Measurements from ENCODE around the gene PROX2. TPM values are rescaled to one million over a fixed set of nuclear protein-coding genes. Genes with fewer than 3 reads are reported as not detected.

Gene PROX2
- total RNA-seq, 1 donor from 2014 or later, result 0.05 TPM

DNA sequence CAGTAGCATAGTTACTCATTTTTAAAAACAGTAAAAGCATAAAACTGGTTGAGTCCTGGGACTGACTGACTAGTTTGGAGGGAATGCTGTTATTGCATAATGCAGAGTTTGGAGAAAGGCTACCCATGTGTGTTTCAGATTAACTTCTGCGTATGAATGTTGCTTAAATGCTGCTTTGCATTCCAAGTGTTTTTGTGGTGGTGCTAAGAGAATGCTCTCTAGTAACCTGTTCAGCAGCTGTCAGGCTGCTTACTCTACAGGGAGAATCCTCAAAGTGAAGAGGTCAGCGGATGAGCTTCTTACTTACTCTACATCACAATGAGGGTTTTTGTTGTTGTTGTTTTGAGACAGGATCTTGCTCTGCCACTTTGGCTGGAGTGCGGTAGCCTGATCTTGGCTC is 10.1 kb upstream of the PROX2 start:
- Mint-ChIP-seq H3K4me3 (ENCODE audit: low read depth) (no peak overlapping the region), H3K27ac (no peak overlapping the region), H3K36me3 (ENCODE audit: low read depth) (peaks cover 70% of the 10 kb centered on the region), H3K9me3 (no peaks in the 10 kb centered on the region), H3K27me3 (ENCODE audit: low read depth) (no peaks in the 10 kb centered on the region), H3K4me1 (ENCODE audit: low read depth) (peaks cover 45% of the 10 kb centered on the region)
- intact Hi-C loops (cut with micrococcal nuclease), result no loop called here
- no peak for DNase-seq (ENCODE audit: low spot score)

DNA sequence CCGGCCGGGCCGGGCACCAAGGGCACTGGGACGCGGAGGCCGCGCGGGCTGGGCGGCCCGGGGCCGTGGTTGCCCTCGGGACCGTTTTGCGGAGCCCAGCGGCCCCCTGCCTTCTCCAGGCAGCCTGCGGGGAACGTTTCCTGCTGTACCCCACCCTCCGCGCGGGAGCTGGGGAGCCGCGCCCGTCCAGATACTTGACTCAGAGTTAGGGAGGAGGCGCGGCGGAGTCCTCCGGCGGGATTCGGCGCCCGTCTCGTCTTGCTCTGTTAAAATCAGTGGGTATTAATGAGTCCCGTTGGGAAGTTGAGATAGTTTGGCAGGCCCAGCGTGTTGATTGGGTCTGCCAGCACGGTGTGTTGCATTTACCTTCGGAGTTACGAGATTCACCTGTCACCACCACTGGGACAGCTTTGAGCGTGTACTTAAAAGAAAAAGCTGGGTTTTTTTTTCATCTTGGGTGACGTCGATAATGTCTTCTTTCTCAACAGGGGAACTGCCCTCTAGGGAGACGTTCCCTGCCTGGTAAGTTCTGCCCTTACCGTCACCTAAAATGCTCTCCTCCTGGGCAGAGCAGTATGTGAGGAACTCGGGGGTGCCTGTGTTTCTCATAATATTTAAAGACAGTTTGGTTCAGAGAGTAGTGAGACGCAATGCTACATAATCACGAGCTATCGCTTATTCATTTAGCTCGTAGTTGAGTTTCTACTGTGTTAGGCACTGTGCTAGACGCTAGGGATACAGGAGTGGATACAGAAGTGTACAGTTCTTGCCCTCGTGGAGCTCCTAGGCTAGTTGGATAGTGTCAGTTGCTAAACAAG is 6.4 kb upstream of the PROX2 start:
- Mint-ChIP-seq H3K27me3 (ENCODE audit: low read depth) (no peaks in the 10 kb centered on the region), H3K27ac (peak overlapping the region; percentile 97), H3K36me3 (ENCODE audit: low read depth) (peaks cover 39% of the 10 kb centered on the region), H3K4me3 (ENCODE audit: low read depth) (peak overlapping the region; percentile 100), H3K4me1 (ENCODE audit: low read depth) (peaks cover 43% of the 10 kb centered on the region), H3K9me3 (no peaks in the 10 kb centered on the region)
- intact Hi-C loops (cut with micrococcal nuclease), result loop anchor here (5.0 kb wide), 1 partner anchor 40 kb away; no protein-coding TSS in a partner anchor
- no peak for DNase-seq (ENCODE audit: low spot score)

DNA sequence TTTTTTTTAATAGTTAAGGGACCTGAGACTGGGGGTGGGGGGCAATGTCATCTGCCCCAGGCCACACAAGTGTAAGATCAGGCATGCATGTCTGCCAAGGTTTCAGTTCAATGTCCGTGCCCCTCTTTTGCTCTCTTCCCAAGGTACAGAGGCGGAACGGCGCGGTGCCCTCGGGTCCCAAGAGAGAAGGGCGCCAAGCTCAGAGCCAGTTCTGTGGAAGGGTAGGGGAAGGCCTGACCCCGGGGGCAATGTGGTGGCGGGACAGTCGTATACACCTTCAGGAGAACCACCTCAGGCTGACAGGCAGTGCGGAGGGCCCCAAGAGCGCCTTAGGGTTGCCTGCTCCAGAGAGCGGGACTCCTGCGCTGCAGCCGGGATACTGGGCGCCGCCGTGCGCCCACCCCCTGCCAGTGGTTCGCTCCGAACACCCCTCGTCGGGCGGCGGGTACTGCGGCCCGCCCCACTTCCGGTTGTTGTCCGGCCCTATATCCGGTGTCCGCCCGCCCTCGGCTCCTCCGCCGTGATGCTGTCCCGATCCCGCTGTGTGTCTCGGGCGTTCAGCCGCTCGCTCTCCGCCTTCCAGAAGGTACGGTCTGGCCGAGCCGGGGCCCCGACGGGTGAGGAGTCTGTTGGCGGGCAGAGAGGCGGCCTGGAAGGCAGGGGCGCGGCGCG is 5.6 kb upstream of the PROX2 start, which contains the start of gene DLST:
Gene DLST, plus strand, starts transcription at position 486 of the 672 bp plus-strand sequence. Its CDS starts 38 bp downstream, at position 524.
- peak within 1 kb of the TSS; percentile 100 for H3K4me3 Mint-ChIP-seq (ENCODE audit: low read depth)
- intact Hi-C loops (cut with micrococcal nuclease), result loop anchor here (2.0 to 5.0 kb wide), 2 partner anchors 15 to 39 kb away; no protein-coding TSS in a partner anchor
- no peaks in the 10 kb centered on the region for H3K27me3 Mint-ChIP-seq (ENCODE audit: low read depth)
- H3K9me3 Mint-ChIP-seq, result no peaks in the 10 kb centered on the region
- H3K36me3 Mint-ChIP-seq (ENCODE audit: low read depth), result peaks cover 39% of the 10 kb centered on the region
- DNase-seq (ENCODE audit: low spot score), result peak; percentile 84
- H3K4me1 Mint-ChIP-seq (ENCODE audit: low read depth), result peaks cover 43% of the 10 kb centered on the region
- H3K27ac Mint-ChIP-seq, result peak within 1 kb of the TSS; percentile 97

DNA sequence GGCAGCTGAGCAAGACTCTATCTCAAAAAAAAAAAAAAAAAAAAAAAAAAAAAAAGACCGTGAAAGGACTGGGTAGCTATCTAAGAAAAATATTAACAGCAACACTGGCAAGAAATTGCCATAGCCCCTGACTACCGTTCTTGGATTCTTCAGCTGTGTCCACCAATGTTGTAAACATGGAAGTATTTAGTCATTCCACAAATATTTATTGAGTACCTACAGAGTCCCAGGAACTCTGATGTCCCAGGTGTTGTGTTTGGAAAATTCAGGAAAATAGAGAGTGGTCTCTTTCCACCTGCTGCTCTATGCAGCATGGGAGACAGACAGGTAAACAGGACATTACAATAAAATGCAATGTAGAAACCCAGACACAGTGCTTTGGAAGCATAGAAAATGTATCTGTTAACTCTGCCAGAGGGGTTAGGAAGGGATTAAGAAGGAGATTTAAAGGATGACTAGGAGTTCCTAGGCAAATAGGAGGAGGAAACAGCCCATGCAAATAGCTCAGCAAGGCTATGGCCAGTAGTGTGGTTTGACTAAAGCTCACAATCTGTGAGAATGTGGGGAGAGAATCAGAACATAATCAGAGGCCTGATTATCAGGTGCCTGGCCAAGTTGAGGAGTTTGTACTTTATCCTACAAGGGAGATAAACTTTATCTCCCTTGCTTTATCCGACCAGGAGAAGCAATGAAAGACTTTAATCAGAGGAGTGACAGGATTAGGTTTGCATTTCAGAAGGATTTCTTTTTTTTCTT is 3.7 kb upstream of the PROX2 start:
- Mint-ChIP-seq H3K9me3 (no peaks in the 10 kb centered on the region), H3K4me3 (ENCODE audit: low read depth) (peak overlapping the region; percentile 1), H3K4me1 (ENCODE audit: low read depth) (peaks cover 39% of the 10 kb centered on the region), H3K36me3 (ENCODE audit: low read depth) (peaks cover 22% of the 10 kb centered on the region), H3K27ac (no peak overlapping the region), H3K27me3 (ENCODE audit: low read depth) (no peaks in the 10 kb centered on the region)
- no peak for DNase-seq (ENCODE audit: low spot score)
- intact Hi-C loops (cut with micrococcal nuclease), result loop anchor here (2.0 to 5.0 kb wide), 2 partner anchors 13 to 37 kb away; no protein-coding TSS in a partner anchor

DNA sequence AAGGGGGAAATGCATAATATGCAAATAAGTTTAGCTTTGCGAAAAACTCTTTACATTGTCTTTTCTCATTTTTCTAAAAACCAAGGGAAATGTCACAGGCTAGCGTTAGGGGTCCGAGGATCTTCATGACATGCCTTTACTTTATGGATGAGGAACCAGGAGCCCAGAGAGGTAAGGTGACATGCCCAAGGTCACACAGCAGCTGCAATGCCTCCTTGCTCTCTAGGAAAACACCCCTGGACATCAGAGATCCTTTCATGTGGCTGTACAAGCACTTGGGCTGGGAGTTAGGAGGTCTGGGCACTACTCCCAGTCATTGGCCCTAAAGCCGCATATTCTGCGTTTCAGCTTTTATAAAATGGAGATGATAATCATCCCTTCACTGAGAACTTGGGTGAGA is 741 bp downstream of the PROX2 start:
- no peak for DNase-seq (ENCODE audit: low spot score)
- H3K27ac Mint-ChIP-seq, result no peak overlapping the region
- H3K27me3 Mint-ChIP-seq (ENCODE audit: low read depth), result no peaks in the 10 kb centered on the region
- H3K4me3 Mint-ChIP-seq (ENCODE audit: low read depth), result no peak overlapping the region
- no peaks in the 10 kb centered on the region for H3K9me3 Mint-ChIP-seq
- H3K36me3 Mint-ChIP-seq (ENCODE audit: low read depth), result no peaks in the 10 kb centered on the region
- H3K4me1 Mint-ChIP-seq (ENCODE audit: low read depth), result peaks cover 14% of the 10 kb centered on the region
- intact Hi-C loops (cut with micrococcal nuclease), result no loop called here

DNA sequence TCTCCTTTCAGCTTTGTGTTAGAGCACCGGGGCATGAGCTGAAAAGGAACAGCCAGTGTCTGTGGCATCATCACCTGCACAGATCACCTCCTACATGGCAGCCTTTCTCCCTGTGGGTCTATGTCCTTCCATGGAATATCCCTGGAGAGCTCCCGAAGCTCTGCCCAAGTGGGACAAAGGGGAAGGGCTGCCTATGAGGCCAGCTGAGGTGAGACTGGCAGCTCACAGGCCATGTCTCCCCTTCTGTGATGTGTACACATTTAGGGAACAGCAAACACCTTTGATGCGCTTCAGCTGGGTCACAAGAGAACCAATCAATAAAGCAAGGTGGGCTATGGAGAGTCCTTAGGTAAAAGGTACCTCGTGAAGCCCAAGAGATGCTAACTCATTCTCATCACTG is 4.1 kb downstream of the PROX2 start:
- intact Hi-C loops (cut with micrococcal nuclease), result no loop called here
- no peaks in the 10 kb centered on the region for H3K27me3 Mint-ChIP-seq (ENCODE audit: low read depth)
- peaks cover 26% of the 10 kb centered on the region for H3K4me1 Mint-ChIP-seq (ENCODE audit: low read depth)
- no peaks in the 10 kb centered on the region for H3K9me3 Mint-ChIP-seq
- no peaks in the 10 kb centered on the region for H3K36me3 Mint-ChIP-seq (ENCODE audit: low read depth)
- H3K27ac Mint-ChIP-seq, result no peak overlapping the region
- no peak overlapping the region for H3K4me3 Mint-ChIP-seq (ENCODE audit: low read depth)
- DNase-seq (ENCODE audit: low spot score), result no peak

- no peaks in the 10 kb centered on the region for H3K9me3 Mint-ChIP-seq
- H3K27ac Mint-ChIP-seq, result no peak overlapping the region
- H3K36me3 Mint-ChIP-seq (ENCODE audit: low read depth), result no peaks in the 10 kb centered on the region
- no peak for DNase-seq (ENCODE audit: low spot score)
- no peaks in the 10 kb centered on the region for H3K27me3 Mint-ChIP-seq (ENCODE audit: low read depth)
- H3K4me1 Mint-ChIP-seq (ENCODE audit: low read depth), result peaks cover 21% of the 10 kb centered on the region
- intact Hi-C loops (cut with micrococcal nuclease), result no loop called here
- no peak overlapping the region for H3K4me3 Mint-ChIP-seq (ENCODE audit: low read depth)
Measured at GRCh38 chr14:74868739-74869138, 7.2 kb downstream of the PROX2 start.

DNA sequence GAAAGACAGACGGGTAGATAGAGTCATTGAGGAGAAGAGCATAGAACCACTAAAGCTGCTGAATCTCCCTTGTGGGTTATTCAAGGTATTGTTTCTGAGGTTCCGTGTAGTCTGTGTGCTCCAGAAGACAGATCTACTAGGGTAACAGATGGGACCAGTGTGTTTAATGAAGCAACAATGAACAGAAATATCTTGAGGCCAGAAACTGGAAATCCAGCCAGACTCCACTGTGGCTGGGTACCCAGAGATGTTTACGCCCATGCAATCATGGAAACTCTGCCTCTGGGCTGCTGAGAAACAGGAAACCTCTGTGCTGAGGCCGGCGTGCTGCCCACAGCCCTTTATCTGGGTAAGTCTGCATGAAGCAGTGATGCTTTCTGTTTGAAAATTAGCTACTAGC is 8.3 kb downstream of the PROX2 start:
- Mint-ChIP-seq H3K4me3 (ENCODE audit: low read depth) (no peak overlapping the region), H3K27me3 (ENCODE audit: low read depth) (no peaks in the 10 kb centered on the region), H3K36me3 (ENCODE audit: low read depth) (no peaks in the 10 kb centered on the region), H3K9me3 (no peaks in the 10 kb centered on the region), H3K27ac (peak overlapping the region; percentile 2), H3K4me1 (ENCODE audit: low read depth) (peaks cover 21% of the 10 kb centered on the region)
- peak; percentile 49 for DNase-seq (ENCODE audit: low spot score)
- intact Hi-C loops (cut with micrococcal nuclease), result loop anchor here (2.0 kb wide), 1 partner anchor 13 kb away; the partner anchor contains the start of gene DLST

DNA sequence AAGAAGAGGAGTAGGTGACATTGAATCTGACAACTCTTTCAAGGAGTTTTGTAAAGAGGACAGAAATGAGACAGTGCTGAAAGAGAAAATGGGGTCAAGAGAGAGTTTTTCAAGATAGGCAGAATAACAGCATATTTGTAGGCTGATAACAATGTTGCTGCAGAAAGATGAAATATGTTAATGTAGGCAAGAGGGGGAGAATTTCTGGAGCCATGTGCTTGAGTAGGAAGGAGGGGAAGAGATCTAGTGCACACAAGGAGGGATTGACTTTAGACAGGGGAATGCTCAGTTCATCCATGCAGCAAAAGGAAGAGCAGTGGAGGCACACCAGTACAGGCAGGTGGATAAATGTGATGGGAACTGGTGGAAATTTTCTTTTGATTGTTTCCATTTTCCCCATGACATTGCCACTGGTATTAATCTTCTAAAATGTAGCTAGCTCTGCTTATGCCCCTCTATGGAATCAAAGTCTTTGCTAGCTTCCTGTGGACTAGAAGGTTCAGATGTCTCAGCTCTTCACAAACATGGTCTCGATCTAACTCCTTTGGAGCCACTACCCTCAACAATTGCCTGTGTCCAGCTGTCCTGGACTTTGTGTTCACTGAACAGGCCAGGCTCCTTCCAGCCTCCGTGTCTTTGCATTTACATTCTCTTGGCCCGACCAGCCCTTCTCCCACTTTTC is 9.1 kb downstream of the PROX2 start:
- no peaks in the 10 kb centered on the region for H3K9me3 Mint-ChIP-seq
- DNase-seq (ENCODE audit: low spot score), result no peak
- H3K4me3 Mint-ChIP-seq (ENCODE audit: low read depth), result no peak overlapping the region
- intact Hi-C loops (cut with micrococcal nuclease), result loop anchor here (2.0 kb wide), 1 partner anchor 14 kb away; the partner anchor contains the start of gene DLST
- no peaks in the 10 kb centered on the region for H3K36me3 Mint-ChIP-seq (ENCODE audit: low read depth)
- H3K27ac Mint-ChIP-seq, result no peak overlapping the region
- no peaks in the 10 kb centered on the region for H3K27me3 Mint-ChIP-seq (ENCODE audit: low read depth)
- peaks cover 21% of the 10 kb centered on the region for H3K4me1 Mint-ChIP-seq (ENCODE audit: low read depth)

DNA sequence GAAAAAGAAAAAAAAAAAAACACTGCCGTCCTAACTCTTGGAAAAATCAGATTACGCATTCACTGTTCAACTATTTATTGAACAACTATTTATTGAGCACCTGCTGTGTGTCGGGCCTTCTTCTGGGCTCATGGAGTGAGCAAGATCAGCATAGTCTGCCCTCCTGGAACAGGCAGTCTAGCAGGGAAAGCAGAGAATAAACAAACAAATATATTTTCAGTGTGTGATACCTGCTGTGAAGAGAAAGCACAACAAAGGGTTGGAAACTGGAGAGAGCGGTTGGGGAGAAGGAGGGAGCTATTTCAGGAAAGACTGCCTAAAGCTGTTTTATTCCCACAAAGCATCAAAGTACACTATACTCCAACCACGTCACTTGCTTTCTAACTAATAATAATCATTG is 10.8 kb downstream of the PROX2 start:
- Mint-ChIP-seq H3K4me3 (ENCODE audit: low read depth) (no peak overlapping the region), H3K27me3 (ENCODE audit: low read depth) (no peaks in the 10 kb centered on the region), H3K9me3 (no peaks in the 10 kb centered on the region), H3K27ac (no peak overlapping the region), H3K4me1 (ENCODE audit: low read depth) (peaks cover 21% of the 10 kb centered on the region), H3K36me3 (ENCODE audit: low read depth) (no peaks in the 10 kb centered on the region)
- no peak for DNase-seq (ENCODE audit: low spot score)
- intact Hi-C loops (cut with micrococcal nuclease), result no loop called here

DNA sequence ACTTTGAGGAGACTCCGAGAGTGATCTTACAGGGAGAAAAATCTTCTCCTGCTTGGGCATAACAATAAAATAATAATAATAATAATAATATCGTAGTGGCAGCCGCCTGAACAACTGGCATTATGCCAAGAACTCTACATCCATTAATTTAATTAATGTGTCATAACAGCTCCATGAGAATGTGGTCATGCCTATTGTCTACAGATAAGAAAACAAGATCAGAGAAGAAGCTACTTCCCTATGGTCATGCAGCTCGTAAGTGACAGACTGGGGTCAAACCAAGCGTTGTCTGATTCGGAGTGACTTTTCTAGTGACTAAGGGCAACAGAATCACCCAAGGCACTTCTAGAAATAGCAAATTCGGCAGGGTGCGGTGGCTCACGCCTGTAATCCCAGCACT is 11.7 kb downstream of the PROX2 start:
- no peak overlapping the region for H3K27ac Mint-ChIP-seq
- DNase-seq (ENCODE audit: low spot score), result no peak
- no peak overlapping the region for H3K4me3 Mint-ChIP-seq (ENCODE audit: low read depth)
- intact Hi-C loops (cut with micrococcal nuclease), result no loop called here
- peaks cover 21% of the 10 kb centered on the region for H3K4me1 Mint-ChIP-seq (ENCODE audit: low read depth)
- no peaks in the 10 kb centered on the region for H3K27me3 Mint-ChIP-seq (ENCODE audit: low read depth)
- no peaks in the 10 kb centered on the region for H3K9me3 Mint-ChIP-seq
- no peaks in the 10 kb centered on the region for H3K36me3 Mint-ChIP-seq (ENCODE audit: low read depth)

DNA sequence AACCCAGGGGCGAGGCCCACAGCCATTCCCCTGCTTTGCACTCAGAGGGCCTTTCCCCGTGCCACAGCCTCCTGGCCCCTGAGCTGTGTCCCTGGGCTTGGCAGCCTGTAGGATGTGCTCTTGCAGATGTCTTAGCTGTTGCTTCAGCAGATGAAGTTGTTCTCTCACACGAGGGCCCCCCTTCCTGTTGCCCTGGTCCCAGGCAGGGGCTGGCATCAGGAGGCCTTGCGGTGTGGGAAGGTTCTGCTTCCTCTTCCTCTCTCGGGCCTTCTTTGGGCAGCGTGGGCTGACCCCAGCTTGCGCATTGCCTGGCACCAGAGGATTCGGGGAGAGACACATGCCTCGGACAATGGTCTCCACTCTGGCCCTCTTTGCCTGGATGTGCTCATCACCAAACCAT is 12.7 kb downstream of the PROX2 start:
- intact Hi-C loops (cut with micrococcal nuclease), result no loop called here
- Mint-ChIP-seq H3K4me3 (ENCODE audit: low read depth) (no peak overlapping the region), H3K27ac (no peak overlapping the region), H3K27me3 (ENCODE audit: low read depth) (no peaks in the 10 kb centered on the region), H3K9me3 (no peaks in the 10 kb centered on the region), H3K4me1 (ENCODE audit: low read depth) (peaks cover 18% of the 10 kb centered on the region), H3K36me3 (ENCODE audit: low read depth) (no peaks in the 10 kb centered on the region)
- no peak for DNase-seq (ENCODE audit: low spot score)
